Stimulated activated CD4-positive, alpha-beta T cell treated with anti-CD3 and anti-CD28 coated beads, TNF-alpha, amount 100 ng/mL, for 4 hours (primary cell): ENCODE data around the gene AHI1.
"Not testable (repeated sequence)": the region's sequence is repeated elsewhere in the genome, so short reads cannot be mapped to it uniquely, and the experiment has no call there.

ENCODE experiments used
- DNase-seq, 3 experiments: peaks; one replicate each; pipeline ENCODE4 v3.0.0-alpha.2; 2020; ENCODE audit warnings: low read depth in 3 of 3

Gene AHI1

DNA sequence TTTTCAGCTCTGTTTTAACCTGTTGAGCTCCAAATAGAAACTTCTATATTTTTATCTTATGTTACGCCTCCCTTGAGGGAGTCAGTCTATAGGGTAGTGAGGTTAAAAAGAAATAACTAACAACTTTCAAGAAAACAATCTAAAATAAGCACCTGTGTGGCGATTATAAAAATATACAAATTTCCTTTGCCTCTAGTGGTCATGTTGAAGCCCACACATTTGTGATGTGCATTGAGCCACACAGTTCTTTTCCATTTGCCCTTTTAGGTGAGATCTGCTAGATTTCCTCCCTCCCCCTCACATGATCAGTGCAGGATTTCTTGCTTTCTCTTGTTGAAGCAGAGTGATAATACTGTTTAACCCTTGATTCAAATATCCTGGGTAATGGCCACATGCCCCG, 232.3 kb downstream of the AHI1 start:
- DNase-seq = no peak

DNA sequence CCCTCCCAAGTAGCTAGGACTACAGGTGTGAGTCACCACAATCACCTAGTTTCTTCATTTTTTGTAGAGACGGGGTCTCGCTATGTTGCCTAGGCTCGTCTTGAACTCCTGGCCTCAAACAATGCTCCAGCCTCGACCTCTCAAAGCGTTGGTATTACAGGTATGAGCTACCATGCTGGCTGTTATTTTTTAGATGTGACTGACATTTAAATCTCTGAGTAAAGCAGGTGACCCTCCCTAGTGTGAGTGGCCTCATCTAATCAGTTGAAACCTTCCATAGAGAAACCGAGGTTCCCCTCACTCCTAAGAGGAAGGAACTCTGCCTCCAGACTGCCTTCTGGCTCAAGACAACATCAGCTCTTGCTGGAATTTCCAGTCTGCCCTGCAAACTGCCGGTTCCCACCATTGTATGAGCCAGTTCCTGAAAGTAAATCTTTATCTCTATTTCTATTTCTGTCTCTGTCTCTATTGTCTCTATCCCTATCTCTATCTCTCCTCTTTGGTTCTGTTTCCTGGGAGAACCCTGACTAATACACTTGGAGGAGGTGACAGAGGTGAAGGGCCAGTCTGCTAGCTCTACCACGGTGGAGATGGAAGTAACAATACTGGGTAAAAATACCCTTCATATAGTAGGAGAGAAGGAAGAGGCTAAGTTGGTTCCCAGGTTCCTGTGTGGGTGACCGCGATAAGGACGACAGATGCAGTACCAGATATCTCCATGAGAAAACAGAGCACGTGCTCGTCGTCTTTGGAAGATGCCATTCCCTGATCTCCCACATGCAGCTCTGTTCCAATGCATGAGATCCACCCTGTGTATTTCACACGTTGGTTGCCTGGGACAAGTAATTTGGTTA, 235.4 kb downstream of the AHI1 start:
- DNase-seq = no peak

DNA sequence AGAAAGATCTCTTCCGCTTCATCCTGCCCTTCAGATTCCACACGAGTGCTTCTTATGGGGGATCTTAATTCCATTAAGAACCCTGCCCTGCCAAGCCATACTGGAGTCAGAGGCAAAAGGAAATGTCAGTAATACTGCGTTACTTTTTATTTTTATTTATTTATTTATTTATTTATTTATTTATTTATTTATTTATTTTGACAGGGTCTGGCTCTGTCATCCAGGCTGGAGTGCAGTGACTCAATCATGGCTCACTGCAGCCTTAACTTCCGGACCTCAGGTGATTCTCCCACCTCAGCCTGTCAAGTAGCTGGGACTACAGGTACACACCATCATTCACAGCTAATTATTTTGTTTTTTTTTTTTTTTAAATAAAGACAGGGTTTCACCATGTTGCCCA, 236.9 kb downstream of the AHI1 start:
- DNase-seq = no peak

DNA sequence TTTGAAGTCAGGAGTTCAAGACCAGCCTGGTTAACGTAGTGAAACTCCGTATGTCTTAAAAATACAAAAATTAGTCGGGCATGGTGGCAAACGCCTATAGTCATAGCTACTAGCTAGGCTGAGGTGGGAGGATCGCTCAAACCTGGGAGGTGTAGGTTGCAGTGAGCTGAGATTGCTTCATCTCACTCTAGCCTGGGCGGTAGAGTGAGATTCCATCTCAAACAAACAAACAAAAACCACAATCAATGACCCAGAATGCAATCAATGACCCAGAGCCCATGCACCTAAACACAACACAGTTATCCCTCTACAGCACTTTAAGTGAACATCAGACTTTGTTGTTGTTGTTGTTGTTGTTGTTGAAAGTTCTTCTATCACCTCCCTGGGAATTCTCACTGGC, 238.6 kb downstream of the AHI1 start:
- DNase-seq = no peak

DNA sequence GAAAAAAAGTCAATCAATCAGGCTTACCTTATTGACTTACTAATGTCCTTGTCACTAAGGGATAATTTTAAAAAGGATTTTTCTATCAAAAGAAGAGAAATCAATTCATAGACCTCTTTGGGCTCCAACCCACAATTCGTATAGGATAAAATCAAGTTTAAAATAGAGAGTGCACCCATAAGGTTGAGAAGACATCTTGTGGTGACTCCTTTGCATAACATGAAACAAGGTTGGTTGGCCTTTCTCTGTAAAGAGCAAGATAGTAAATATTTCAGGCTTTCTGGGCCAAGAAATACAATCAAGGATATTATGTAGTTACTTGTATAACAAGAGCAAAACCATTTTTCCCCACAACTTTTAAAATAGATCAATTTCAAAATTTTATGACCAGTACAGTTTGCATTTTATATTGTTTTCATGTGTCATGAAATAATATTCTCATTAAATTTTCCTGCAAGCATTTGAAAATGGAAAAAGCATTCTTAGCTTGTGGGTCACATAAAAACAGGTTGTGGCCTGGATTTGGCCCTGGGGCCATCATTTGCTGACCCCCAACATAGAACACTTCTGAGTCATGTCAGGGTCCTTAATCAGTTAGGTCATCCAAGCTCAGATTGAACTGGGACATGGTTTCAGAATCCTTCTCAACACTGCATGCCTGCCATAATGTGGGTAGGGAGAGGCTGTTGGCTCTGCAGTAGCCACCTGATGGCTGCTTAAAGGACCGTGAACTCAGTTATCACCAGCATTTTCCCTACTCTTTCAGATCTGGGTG, 239.7 kb downstream of the AHI1 start:
- DNase-seq = no peak

DNA sequence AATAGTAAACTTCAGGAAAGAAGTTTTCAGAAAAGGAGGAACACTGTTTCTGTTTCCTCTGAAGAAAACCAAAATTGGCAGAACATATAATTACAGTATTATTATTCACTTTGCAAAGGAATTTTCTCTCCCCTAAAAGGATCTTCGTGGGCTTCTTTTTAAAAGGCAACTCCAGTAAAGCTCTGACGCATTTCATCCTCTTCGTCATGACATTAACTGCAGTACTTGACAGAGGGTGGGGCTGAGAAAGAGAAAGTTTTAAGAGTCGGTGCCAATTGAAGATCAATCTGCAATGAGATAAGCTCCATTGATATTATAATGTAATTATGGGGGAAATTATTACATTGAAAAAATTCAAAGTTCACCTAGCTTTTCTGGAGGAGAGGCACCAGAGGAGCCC, 240.7 kb downstream of the AHI1 start:
- no peak for DNase-seq

DNA sequence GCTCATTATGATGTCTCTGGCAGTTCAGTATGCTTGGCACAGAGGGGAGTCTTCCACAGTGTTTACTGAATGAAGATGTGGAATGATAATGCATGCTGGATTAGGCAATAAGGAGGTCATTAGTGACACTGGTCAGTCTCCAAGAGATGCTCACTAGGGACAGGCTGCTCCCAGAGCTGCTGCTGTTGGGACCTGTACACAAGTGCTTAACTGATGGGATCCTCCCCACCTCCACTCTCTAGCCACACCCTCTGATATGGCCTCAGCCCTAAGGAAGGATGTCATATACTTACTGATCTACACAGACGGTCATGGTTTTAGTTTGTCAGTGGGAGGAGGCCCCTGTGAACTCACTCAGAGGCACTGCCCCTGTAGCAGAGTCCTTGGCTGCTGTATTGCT, 243.1 kb downstream of the AHI1 start:
- DNase-seq = no peak

DNA sequence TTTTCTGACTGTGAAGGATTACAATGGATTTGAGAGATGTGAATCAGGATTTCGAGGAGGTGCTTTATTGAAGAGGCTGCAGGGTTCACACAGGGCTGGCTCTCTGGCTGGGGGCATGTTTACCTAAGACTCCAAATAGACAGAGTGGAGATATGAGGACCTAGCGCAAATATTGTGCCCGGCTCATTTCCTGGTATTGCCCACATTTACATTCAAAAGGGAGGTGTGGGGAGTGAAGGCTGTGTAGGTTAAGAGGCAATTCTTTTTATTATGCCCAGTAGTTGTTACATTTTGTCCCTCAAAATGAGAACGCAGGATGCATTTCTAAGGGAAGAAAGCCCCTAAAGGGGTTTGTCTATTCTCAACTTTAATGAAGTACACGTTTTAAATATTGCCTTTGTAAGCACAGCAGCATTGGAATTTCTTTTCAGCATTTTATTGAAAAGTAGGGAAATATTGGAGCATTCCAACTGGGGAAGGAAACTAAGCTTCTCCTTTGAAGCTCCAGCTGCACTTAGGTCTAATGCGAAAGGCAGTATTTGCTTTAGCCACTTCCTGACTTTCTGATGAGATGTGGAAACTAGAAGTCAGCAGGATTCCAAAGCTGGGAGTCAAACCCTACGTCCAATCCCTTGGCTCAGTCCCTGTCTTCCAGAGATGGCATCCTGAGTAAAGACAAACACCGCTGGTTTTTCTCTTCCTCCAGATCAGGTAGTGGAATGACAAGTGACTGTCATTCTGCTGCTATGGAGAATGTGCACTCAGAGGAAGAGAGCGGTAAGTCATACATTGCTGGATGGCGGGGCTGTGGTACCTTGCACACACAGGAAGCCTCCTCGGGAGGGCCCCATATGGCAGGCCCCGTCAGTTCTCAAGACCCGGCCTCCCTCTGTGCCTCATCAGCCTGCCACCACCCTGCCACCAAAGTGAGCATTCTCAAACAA, 245.8 kb downstream of the AHI1 start:
- no peak for DNase-seq

DNA sequence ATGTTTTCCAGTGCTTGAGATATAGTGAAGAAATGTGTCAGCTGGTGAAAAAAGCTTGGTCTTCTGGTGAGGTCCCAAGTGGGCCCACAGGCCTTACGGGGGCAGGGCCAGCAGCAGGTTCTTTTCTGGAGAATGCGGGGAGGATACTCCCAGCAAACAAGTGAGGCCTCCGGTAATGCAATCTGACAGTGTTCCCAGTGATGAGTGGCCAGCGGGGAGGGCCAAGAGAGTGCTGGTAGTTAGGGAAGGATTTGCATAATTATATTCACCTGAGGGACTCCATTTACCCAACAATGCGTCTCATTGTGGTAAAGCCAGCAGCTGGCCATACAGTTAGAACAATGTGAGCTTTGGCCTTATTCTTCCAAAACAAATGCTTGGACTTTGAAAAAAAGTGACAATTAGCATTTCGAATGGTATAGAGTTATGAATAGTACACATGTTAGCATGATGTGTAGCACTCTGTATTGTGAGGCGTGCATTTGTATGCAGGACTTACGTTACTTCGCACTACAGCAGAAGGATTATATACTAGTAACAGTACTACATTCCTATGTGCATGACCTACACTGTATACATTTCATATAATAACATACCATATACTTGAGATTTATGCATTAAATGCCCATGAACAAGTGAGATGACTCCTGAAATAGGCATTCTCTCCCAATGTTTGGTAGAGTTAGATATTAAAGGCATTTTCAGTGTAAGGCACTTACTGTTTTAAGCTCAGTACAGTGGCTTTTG, 246.6 kb downstream of the AHI1 start:
- DNase-seq = no peak

DNA sequence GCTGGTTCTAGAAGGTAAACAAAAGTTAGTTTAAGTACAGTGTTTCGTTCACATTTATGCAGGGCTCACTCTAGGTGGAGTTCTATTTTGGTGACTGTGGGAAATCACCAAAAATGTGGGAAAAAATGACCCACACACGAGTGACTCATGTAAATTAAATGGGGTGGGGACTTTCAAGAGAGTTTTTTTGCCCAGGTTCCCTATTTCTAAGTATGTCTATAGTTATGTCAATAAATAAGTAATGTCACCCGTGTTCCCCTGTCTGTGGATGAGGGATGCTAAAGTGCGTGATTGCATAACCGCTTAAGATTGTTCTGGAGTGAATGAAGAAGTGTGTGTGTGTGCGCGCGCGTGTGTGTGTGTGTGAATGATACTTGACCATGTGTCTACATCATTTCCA, 247.3 kb downstream of the AHI1 start:
- DNase-seq = no peak

DNA sequence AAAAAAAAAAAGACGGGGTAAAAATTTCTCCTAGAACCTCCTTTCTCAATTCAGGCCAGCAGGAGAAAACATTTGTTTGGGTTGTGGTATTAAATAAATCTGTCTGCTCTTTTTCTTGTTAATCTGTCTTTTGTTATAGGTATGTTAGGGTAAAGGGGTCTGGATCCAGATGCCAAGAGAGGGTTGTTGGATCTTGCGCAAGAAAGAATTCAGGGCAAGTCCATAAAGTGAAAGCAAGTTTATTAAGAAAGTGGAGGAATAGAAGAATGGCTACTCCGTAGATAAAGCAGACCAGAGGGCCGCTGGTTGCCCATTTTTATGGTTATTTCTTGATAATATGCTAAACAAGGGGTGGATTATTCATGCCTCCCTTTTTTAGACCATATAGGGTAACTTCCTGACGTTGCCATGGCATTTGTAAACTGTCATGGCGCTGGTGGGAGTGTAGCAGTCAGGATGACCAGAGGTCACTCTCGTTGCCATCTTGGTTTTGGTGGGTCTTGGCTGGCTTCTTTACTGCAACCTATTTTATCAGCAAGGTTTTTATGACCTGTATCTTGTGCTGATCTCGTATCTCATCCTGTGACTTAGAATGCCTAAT, 251.0 kb downstream of the AHI1 start:
- not testable (repeated sequence) for DNase-seq

DNA sequence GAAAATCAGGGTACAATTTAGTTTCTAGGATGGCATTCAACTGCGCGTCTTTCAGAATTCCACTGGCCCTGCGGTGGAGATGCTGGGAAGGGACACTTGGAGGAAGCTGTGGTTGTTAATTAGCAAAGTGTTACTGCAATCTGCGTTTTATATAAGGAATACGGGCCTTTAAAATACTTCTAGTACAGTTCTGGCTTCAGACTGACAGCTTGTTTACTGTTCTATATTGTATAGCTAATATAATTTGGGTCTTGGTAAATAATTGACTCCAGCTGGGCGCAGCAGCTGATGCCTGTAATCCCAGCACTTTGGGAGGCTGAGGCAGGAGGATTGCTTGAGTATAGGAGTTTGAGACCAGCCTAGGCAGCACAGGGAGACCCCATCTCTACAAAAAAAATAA, 252.7 kb downstream of the AHI1 start:
- DNase-seq = no peak

DNA sequence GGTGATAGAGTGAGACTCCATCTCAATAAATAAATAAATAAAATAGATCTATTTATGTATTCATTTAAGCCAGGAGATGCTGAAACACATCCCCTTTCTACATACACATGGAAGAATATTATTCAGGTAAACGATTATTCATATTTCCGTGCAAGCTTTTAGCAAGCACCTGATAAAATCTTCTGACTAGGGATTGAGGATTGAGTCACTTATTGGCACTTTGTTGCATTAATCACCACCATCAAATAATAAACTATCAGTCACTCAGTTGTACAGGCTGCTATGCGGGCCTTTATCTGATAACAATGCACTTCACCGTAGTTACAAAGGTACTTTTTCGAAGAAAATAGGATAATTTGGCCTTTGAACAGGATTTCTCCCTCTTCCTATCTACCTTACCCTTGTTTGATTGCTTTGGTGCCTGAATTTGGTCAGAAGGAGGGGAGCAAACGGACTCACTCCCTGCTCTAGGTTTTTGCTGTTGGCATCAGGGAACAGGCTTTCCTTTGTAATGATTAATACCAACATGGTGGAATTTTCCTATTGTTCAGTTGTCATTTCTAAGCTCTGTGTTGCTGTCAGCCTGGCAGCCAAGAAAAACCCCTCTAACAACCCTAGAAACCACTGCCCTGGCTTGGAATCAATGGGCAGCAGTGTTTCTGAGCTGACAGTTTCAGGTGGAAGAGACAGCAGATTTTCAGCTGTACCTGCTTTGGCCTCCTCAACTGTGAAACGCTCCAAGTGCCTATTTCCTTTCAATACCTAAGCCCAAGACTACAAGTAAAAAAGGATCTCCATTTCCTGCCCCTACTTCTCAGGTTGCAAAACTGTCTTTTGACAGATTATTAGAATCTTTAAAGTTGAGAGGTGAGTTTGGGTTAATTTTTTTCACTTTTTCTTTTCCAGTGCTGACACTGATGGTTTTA, 253.4 kb downstream of the AHI1 start:
- no peak for DNase-seq

DNA sequence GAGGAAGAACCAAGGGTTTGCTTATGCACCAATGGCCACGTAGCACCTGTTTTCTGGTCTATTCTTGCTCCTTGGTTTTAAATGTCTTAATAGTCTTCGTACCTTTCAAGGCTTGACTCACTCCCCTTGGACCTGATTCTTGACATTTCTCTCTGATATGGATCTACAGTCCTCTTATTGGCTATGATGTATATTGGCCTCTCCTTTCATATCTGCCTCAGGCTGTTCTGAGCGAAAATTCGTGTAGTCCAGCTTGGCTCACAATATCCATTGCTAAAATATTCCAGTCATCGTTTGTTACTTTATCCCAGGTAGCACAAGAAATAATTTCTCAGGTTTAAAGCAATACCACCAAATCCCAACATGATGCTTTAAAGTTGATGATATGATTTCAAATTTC, 256.8 kb downstream of the AHI1 start:
- DNase-seq = no peak

DNA sequence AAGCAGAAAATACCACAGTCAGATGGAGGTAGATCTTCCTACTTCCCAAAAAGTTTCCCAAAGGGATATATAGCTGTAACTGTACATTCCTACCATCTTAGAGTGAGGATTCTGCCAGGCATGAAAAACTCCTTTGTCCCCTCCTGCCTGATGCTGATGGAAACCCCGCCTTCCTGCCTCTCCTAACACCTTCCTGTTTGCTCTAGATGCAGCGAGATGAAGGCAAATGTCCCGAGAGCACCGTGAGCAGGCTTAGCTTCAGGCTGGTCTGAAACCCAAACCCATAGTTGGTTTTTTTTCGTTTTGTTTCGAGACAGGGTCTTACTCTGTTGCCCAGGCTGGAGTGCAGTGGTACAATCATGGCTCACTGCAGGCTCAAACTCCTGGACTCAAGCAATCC, 260.8 kb downstream of the AHI1 start:
- DNase-seq = no peak

DNA sequence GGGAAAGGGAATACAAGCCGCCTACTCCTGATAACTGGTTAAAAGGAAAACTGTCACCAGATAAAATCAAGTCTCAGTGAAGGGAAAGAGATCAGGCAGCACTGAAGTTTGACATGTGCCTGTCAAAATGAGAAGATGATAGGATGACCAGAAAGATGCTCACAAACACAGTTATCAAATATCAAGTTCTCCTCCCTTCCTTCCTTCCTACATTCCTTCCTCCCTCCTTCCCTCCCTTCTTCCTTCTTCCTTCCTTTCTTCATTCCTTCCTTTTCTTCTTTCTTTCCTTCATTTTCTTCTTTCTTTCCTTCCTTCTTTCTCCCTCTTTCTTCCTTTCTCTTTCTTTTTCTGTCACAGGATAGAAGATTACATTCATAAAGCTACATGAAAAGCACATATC, 261.2 kb downstream of the AHI1 start:
- DNase-seq = no peak

DNA sequence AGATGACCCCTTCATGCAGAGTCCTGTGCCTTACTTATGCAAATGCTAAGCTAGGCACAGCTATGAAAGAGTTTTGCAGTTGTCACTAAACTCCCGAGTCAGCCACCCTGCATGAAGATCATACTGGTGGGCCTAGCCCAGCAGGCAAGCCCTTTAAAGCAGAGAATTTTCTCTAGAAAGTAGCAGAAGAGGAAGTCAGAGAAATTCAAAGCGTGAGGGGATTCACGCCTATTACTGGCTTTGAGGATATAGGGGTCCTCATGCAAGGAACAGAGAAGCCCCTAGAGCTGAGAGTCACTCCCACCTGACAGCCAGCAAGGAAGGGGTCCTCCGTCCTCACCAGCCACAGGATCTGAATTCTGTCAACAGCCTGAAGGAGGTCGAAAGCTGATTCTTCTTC, 261.8 kb downstream of the AHI1 start:
- no peak for DNase-seq

DNA sequence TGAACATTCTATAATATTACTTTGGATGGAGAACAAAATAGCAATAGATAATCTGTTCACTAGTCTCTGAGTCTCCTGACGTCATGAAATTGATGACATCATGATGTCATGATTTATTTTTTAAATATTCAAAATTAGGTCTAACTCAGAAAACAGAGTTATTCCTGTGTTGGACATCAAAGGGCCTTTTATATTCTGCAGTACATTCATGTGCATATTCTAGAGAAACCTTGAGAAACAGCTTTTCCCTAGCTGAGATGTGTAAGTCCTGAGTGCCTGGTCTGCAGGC, 263.1 kb downstream of the AHI1 start:
- no peak for DNase-seq

DNA sequence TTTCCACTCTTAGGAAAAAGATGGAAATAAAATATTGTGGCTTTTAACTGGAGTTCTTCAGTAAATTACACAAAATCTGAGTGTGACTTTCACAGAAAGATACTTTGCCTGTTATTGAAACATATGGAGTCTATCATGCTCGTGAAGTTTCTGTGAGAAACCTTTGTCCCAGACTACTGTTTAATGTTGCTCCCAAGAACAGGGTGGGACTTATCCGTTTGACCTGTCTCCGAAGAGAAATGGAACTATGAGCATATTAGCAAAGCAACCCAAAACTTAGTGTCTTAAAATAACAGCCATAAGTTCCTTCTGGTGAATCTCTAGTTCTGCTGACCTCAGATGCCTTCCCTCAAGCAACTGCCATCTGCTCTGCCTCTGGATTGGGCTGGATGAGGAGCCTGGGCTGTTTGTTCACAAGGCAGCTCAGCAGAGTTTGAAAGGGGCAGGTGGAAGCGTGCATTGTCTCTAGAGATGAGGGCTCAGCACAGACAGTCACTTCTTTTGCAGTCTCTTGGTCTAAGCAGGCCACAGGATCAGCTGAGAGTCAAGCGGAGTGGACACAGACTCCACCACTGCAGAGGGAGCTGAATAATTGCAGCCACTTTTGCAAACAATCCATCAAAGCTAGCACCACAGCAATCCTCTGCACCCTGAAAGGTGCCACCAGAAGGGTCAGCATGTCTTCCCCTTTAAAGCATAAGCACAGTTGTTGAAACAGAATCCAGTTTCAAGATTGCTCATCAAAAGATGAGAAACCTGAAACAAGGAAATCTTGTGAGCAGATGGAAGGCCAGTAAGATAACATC, 263.7 kb downstream of the AHI1 start:
- DNase-seq = no peak
